ENCODE results near the gene ATP2A3. TPM values are rescaled to one million over a fixed set of nuclear protein-coding genes. Genes with fewer than 3 reads are reported as not detected.

ATP2A3 gene
- total and polyA plus RNA-seq, 2 donors (not counting 1 experiment from before 2014, with no cell fraction given), result 697 to 817 TPM

- Histone ChIP-seq H3K27me3 (replicated peaks in 1 of 4; ENCODE audit: control extremely low read depth in 1 of 4, control insufficient read depth in 3 of 4, insufficient read depth in 4 of 4, low read length in 3 of 4) (no peaks in the 10 kb centered on the region), H3K9me3 (ENCODE audit: control extremely low read depth in 1 of 3, control insufficient read depth in 2 of 3, insufficient read depth in 1 of 3, low read length in 2 of 3) (peaks cover 0 to 8% (median 0%) of the 10 kb centered on the region in 3 donors), H3K4me3 (ENCODE audit: control extremely low read depth in 1 of 5, extremely low read depth in 1 of 5, insufficient read depth in 1 of 5, low read depth in 2 of 5, low read length in 4 of 5) (peak within 1 kb of the TSS; percentile 48 to 72 (median 57)), H3K27ac (ENCODE audit: low read length in 2 of 2) (peak within 1 kb of the TSS; percentile 100), H3K4me2 (replicated peaks; ENCODE audit: low read depth, low read length, poor library complexity, severe bottlenecking) (peak within 1 kb of the TSS; percentile 97), H3K4me1 (ENCODE audit: control insufficient read depth in 2 of 2, insufficient read depth in 2 of 2, low read length in 2 of 2) (peaks cover 63 to 74% of the 10 kb centered on the region in 2 donors), H2AFZ (ENCODE audit: insufficient read depth, low read depth, low read length, poor library complexity, severe bottlenecking) (peak within 1 kb of the TSS; percentile 53), H3K9ac (ENCODE audit: low read length) (peak within 1 kb of the TSS; percentile 91), H3K79me2 (ENCODE audit: control insufficient read depth, insufficient read depth, low read length) (peaks cover 52% of the 10 kb centered on the region), H4K20me1 (ENCODE audit: control insufficient read depth, insufficient read depth, low read length, poor library complexity, severe bottlenecking) (no peaks in the 10 kb centered on the region), H3K36me3 (replicated peaks in 1 of 2; ENCODE audit: control extremely low read depth in 1 of 2, control insufficient read depth in 1 of 2, extremely low read depth in 1 of 2, insufficient read depth in 2 of 2, low read length in 1 of 2) (no peaks in the 10 kb centered on the region)
- ChIA-PET CTCF (interaction anchor here (0.9 to 7.5 kb wide), 10 partner anchors 8 to 179 kb away, joined by 3 to 157 read pairs (median 4); partner anchors contain the start of genes ATP2A3 and NCBP3), POLR2A (interaction anchor here (0.6 to 4.7 kb wide), 13 partner anchors 9 to 457 kb away, joined by 3 to 64 read pairs (median 7); partner anchors contain the start of gene ATP2A3)
- H3K27ac Mint-ChIP-seq, result peak within 1 kb of the TSS; percentile 98
- TF ChIP-seq EZH2 (IDR thresholded peaks at IDR 0.05; ENCODE audit: borderline replicate concordance, insufficient read depth, low read depth, low read length, poor library complexity, severe bottlenecking) (no peak), CTCF (IDR thresholded peaks at IDR 0.05) (no peak)
- H3K4me1 Mint-ChIP-seq, result peaks cover 68% of the 10 kb centered on the region
- 5% methylated on average over 28 of the region's 28 CpGs for WGBS (ENCODE audit: insufficient coverage)
- H3K4me3 Mint-ChIP-seq, result peak within 1 kb of the TSS; percentile 90
- H3K27me3 Mint-ChIP-seq, result no peaks in the 10 kb centered on the region
- peak; percentile 80 for DNase-seq
- intact Hi-C loops (cut with micrococcal nuclease), result loop anchor here (2.0 to 10.0 kb wide), 2 partner anchors 53 to 361 kb away; partner anchors contain the start of gene TRPV3
- no peaks in the 10 kb centered on the region for H3K9me3 Mint-ChIP-seq (ENCODE audit: insufficient read depth)
- no peak for ATAC-seq (ENCODE audit: low read depth)
Measured at GRCh38 chr17:3915995-3916696, 48.1 kb downstream of the ATP2A3 start, which contains the start of gene P2RX1. P2RX1 (minus strand) TSS chr17:3916465; CDS start chr17:3916225, 240 bp downstream.
